Measurements from ENCODE around the gene RAB17.

- TF ChIP-seq, protein P1, sequence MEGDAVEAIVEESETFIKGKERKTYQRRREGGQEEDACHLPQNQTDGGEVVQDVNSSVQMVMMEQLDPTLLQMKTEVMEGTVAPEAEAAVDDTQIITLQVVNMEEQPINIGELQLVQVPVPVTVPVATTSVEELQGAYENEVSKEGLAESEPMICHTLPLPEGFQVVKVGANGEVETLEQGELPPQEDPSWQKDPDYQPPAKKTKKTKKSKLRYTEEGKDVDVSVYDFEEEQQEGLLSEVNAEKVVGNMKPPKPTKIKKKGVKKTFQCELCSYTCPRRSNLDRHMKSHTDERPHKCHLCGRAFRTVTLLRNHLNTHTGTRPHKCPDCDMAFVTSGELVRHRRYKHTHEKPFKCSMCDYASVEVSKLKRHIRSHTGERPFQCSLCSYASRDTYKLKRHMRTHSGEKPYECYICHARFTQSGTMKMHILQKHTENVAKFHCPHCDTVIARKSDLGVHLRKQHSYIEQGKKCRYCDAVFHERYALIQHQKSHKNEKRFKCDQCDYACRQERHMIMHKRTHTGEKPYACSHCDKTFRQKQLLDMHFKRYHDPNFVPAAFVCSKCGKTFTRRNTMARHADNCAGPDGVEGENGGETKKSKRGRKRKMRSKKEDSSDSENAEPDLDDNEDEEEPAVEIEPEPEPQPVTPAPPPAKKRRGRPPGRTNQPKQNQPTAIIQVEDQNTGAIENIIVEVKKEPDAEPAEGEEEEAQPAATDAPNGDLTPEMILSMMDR (IDR thresholded peaks at IDR 0.05) = no peak
- no peak for TF ChIP-seq POLR2A (IDR thresholded peaks at IDR 0.05)
These were observed 15.4 kb downstream of the RAB17 start for GRCh38 chr2:237574894-237575868.

All from thyroid gland (tissue), 4 donors.